DMS153 treated with DMSO at 0.1 percent for 48 hours (cell line): ENCODE measurements around the gene KCNJ16.

Source experiments
- DNase-seq: peaks from one replicate; lab custom pipeline; 2025; ENCODE audit not compliant: unreplicated experiment; lab: John Stamatoyannopoulos, UW

Gene KCNJ16

GRCh38 chr17:70067134-70067533 is 7.9 kb upstream of the KCNJ16 start:
- DNase-seq, result no peak

GRCh38 chr17:70070305-70071027 is 4.6 kb upstream of the KCNJ16 start:
- no peak for DNase-seq

DNA sequence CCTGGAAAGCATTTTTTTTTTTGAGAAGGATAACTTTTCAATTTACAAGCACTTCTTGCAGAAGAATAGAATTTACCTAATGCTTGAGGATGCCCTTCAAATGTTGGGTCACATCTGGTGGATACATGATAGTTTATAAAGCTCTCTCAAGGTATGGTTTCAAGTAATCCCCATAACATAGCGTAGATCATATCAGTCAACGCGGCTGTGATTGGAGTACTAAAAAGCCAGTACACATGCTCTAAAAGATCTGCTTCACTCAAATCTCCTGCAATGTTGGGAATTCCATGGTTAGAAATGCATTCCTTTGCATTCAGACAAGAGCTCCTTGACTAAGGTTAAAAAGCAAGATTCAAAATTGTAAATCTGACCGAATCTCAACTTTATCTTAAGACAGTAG is 3.9 kb upstream of the KCNJ16 start:
- DNase-seq, result no peak

DNA sequence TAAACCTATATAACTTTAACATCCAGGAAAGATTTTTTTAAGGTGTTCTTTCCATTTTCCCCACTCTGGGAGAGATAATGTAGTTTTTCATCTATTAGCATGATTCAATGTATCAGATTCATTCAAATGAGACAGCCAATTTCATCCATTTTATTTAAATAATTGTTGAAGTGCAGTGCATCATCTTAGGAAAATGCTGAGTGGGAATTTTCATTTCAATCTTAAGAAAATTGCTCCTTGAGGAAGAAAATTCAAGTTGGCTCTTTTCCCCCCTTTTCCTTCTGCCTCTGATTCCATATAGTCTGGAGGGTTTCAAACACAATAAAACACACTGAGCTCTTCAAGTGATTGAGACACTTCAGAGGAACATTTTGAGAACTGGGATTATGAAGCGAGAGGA is 3.4 kb upstream of the KCNJ16 start:
- DNase-seq, result no peak

DNA sequence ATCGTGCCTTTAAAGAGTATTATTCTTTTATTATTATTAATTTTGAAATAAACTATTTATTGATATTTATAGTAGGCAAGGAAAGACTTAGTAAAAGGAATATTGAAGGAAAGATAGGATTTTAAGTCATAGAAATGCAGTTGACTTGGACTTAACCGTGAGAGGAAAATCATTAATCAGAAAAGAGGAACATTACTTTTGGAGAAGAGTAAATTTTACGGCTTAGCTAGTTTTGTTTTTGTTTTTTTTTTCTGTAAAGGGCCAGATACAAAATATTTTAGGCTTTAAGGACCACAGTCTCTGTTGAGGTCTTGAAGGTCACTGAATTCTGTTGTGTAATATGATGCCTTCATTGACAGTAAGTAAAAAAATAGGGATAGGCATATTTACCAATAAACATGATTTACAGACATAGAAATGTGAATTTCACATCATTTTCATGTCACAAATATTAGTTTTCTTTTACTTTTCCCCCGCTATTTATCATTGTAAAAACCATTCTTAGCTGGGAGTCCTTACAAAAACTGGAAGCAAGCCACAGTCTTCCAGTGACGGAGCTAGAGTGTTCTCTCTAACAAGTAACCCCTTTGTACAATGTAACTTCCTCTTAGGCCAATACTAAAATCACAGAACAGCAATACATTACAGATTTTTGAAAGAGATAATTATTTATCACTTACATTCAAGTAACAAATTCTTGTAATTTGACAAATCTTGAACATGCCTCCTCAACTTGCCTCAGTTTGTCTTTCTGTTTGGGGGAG is 2.3 kb upstream of the KCNJ16 start:
- no peak for DNase-seq

DNA sequence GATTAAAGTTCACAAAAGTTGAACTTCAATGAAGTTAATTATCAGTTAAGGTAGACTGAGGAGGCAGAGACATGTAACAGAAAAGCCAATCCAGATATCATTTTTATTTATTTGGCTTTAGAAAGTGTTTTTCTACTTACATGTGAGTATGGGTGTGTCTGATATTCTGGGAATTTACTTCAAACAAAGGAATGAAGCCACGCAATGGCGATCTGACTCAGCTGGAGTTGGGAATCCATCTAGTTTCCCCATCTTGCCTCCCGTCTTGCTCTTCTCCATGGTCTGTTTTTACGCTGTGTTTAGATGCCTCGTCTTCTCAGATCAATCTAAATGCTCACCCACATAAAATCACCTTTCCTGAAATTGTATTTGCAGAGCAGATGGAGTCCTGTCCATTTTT is 1.7 kb upstream of the KCNJ16 start:
- no peak for DNase-seq

- no peak for DNase-seq
These were observed 1.2 kb upstream of the KCNJ16 start for GRCh38 chr17:70073799-70074198.

DNA sequence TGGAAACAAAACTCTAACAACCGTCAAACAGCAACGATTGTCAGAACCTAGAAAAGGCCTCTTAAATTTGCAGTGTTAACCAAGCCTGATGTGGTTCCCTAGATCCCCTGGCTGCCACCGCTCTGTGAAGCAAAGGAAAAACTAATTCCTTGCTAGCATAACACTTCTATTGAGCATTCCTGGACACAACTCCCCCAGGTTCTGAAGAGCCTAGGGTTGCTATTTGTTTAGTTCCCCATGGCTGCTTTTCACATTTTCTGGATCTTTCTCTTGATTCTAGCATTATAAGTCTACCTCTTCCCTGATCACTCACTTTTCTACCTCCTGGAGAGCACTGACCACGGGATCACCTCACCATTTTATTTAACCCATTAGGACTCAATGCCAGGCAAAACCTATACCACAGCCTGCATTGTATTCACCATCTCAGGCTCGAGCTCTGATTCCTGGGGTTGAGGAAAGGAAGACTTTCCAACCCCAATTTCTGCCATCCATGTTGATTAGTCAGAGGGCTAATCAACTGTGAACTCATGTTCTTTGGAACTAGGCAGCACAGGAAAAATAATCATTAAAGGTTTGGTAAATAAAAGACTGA is 692 bp upstream of the KCNJ16 start:
- no peak for DNase-seq

- DNase-seq, result no peak
These were observed 1.2 kb downstream of the KCNJ16 start for GRCh38 chr17:70076189-70076588.

- DNase-seq, result no peak
These were observed 1.8 kb downstream of the KCNJ16 start for GRCh38 chr17:70076831-70077230.

DNA sequence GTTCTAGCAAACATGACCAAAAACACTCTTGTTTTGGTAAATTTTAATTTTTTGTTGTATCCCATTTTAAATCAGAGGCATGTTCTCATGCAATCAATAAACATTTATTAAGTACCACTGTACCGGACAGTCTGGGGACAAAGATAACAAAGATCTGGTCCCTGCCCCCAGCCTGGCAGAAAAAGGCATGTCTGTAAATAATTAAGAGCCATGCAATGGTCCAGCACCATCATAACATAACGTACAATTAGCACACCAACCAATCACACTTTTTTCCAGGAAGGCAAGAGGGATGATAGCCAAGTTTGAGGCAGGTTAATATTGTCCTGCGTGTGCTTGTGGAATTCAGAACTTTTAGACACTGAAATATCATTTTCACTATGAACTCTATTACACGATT is 3.5 kb downstream of the KCNJ16 start:
- no peak for DNase-seq

- no peak for DNase-seq
These were observed 4.0 kb downstream of the KCNJ16 start for GRCh38 chr17:70078994-70079531.

- DNase-seq, result no peak
These were observed 5.7 kb downstream of the KCNJ16 start for GRCh38 chr17:70080541-70081347.

GRCh38 chr17:70081885-70082284 is 6.9 kb downstream of the KCNJ16 start:
- DNase-seq, result no peak

- DNase-seq, result no peak
These were observed 9.5 kb downstream of the KCNJ16 start for GRCh38 chr17:70084476-70084875.

- DNase-seq, result no peak
These were observed 11.5 kb downstream of the KCNJ16 start for GRCh38 chr17:70086516-70086915.

DNA sequence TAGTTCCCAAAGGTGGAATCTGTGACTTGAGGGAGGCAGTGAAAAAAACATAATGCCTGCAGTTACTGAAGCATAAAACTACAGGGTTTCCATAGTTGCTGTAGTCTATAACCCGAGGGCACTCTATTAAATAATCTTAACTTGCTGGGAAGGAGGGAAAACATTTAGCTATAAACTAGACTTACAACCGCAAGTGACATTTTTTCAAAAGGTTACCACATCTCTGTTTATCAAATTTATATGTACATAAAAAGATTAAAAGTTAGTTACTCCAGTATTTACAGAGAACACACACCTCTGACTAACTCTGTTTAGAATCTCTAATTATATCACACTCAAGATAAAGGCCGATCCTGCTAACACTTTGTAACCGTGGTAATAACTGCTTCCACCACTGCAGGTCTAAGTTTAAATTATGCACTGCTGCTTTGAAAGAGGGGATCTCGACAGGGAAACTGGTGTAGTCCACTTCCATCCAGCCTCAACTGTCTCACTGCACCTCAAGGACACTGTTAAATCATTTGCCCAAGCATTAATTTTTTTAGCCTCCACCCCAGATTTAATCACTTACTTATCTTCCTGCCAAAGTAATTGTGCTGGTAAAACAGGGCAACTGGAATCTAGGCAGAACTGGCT is 14.6 kb downstream of the KCNJ16 start:
- DNase-seq, result no peak

DNA sequence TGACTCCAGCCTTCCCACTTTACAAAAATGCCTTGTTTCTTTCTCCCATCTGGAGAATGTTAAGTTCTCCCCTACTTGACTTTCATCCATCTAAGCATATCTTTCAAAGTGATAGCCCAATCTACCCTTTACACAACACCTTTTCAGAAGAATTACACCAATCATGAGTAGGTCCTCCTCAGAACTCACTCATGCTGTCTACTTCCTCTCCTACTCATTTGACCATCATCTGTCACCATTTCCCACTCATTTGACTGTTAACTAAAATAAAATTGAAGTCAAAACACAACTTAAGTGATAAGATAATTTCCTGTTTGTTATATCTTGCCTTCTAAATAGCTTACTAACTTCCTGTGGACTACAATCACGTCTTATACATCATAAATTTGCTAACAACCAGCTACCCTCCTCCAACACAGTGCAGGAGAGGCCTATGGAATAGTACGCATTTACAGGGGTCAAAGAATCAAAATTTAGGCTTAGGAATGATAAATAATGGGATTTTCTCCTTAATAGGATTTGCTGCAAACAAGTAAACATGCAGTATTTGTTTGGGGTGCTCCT is 16.1 kb downstream of the KCNJ16 start:
- DNase-seq, result no peak

- DNase-seq, result no peak
These were observed 16.7 kb downstream of the KCNJ16 start for GRCh38 chr17:70091696-70092095.

GRCh38 chr17:70093163-70093562 is 18.1 kb downstream of the KCNJ16 start:
- no peak for DNase-seq
